CD4-positive, alpha-beta T cell treated with Interleukin-10 for 1 hour (primary cell): ENCODE data around the gene F5.
"Not testable (repeated sequence)": the region's sequence is repeated elsewhere in the genome, so short reads cannot be mapped to it uniquely, and the experiment has no call there.

ENCODE experiments used
- DNase-seq: peaks from one replicate; pipeline ENCODE4 v3.0.0-alpha.2; 2020

The F5 gene

GRCh38 chr1:169503601-169504000 lies 82.7 kb downstream of the F5 start:
- not testable (repeated sequence) for DNase-seq

- no peak for DNase-seq
These were observed 86.5 kb downstream of the F5 start for GRCh38 chr1:169499807-169500206.

- DNase-seq: no peak
These were observed 89.0 kb downstream of the F5 start for GRCh38 chr1:169497317-169497716.

- DNase-seq: no peak
These were observed 90.4 kb downstream of the F5 start for GRCh38 chr1:169495916-169496315.

- DNase-seq: no peak
These were observed 91.1 kb downstream of the F5 start for GRCh38 chr1:169495046-169495775.

- no peak for DNase-seq
These were observed 91.9 kb downstream of the F5 start for GRCh38 chr1:169494343-169494742.

- no peak for DNase-seq
These were observed 93.0 kb downstream of the F5 start for GRCh38 chr1:169493251-169493650.

GRCh38 chr1:169491845-169492281 lies 94.4 kb downstream of the F5 start:
- DNase-seq: no peak

- no peak for DNase-seq
These were observed 98.1 kb downstream of the F5 start for GRCh38 chr1:169488157-169488556.

GRCh38 chr1:169487561-169487960 lies 98.7 kb downstream of the F5 start:
- DNase-seq: no peak

- no peak for DNase-seq
These were observed 99.1 kb downstream of the F5 start for GRCh38 chr1:169487133-169487532.

- DNase-seq: no peak
These were observed 99.8 kb downstream of the F5 start for GRCh38 chr1:169486281-169487051.

- DNase-seq: peak; percentile 95
These were observed 100.6 kb downstream of the F5 start, which contains the start of gene SLC19A2 for GRCh38 chr1:169485431-169486280. Gene SLC19A2, minus strand, starts transcription at chr1:169485944. Its CDS starts 178 bp downstream, at chr1:169485766.

- DNase-seq: peak; percentile 32
These were observed 101.4 kb downstream of the F5 start for GRCh38 chr1:169484683-169485430.

- DNase-seq: no peak
These were observed 102.2 kb downstream of the F5 start for GRCh38 chr1:169484101-169484500.

GRCh38 chr1:169483500-169483966 lies 102.7 kb downstream of the F5 start:
- no peak for DNase-seq

GRCh38 chr1:169479363-169480066 lies 106.8 kb downstream of the F5 start:
- no peak for DNase-seq

- no peak for DNase-seq
These were observed 108.1 kb downstream of the F5 start for GRCh38 chr1:169478094-169478672.

- no peak for DNase-seq
These were observed 110.4 kb downstream of the F5 start for GRCh38 chr1:169475806-169476387.

GRCh38 chr1:169474302-169474995 lies 111.8 kb downstream of the F5 start:
- DNase-seq: no peak
